ENCODE data around the gene YIF1B. TPM values are rescaled to one million over a fixed set of nuclear protein-coding genes. Genes with fewer than 3 reads are reported as not detected.

The YIF1B gene
- total and polyA plus RNA-seq, 2 experiments from 2014 or later, result 82.8 to 106 TPM

- TF ChIP-seq ZNF462 (CRISPR knock-in tag; IDR thresholded peaks at IDR 0.05) (no peak), CREB1 (CRISPR knock-in tag; IDR thresholded peaks at IDR 0.05; ENCODE audit: low read depth) (peak; percentile 54)
These were observed 51.9 kb downstream of the YIF1B start (continued) for GRCh38 chr19:38263689-38264485.

- DNase-seq (ENCODE audit: low spot score) (peak; percentile 72), ATAC-seq (no peak)
- no peaks in the 10 kb centered on the region for H3K27me3 ChIP-seq (ENCODE audit: insufficient read depth)
- peak overlapping the region; percentile 100 for H3K27ac ChIP-seq (ENCODE audit: low read depth)
- Mint-ChIP-seq H3K27me3 (ENCODE audit: insufficient read depth, low read depth, poor library complexity) (peaks cover 20% of the 10 kb centered on the region), H3K4me3 (peak overlapping the region; percentile 22; the same call in 1 of the 3 replicates), H3K4me1 (peaks cover 38% of the 10 kb centered on the region), H3K27ac (peak overlapping the region; percentile 71), H3K36me3 (ENCODE audit: low read depth) (no peaks in the 10 kb centered on the region; the same call in 2 of the 3 replicates), H3K9me3 (no peaks in the 10 kb centered on the region)
- H3K4me1 ChIP-seq (ENCODE audit: insufficient read depth), result peaks cover 41% of the 10 kb centered on the region
- H4K20me1 ChIP-seq (replicated peaks; ENCODE audit: insufficient read depth), result peaks cover 26% of the 10 kb centered on the region
- H3K4me3 ChIP-seq, result no peak overlapping the region
- H3K79me2 ChIP-seq (replicated peaks; ENCODE audit: insufficient read depth), result peaks cover 29% of the 10 kb centered on the region
- no peaks in the 10 kb centered on the region for H3K36me3 ChIP-seq (ENCODE audit: insufficient read depth)
- H3F3A ChIP-seq (replicated peaks; ENCODE audit: low read depth), result peaks cover 22% of the 10 kb centered on the region
- H2AFZ ChIP-seq, result no peak overlapping the region
- H3K4me2 ChIP-seq, result peak overlapping the region; percentile 93
- no peaks in the 10 kb centered on the region for H3K9me2 ChIP-seq (ENCODE audit: insufficient read depth)
- TF ChIP-seq CTCF (conservative IDR thresholded peaks at IDR 0.05; ENCODE audit: low read depth in 2 of 2) (no peak), EZH2 (IDR thresholded peaks at IDR 0.05; ENCODE audit: low read depth, unreplicated experiment) (no peak), REST (IDR thresholded peaks at IDR 0.05; ENCODE audit: unreplicated experiment) (no peak), ZNF114 (CRISPR knock-in tag; IDR thresholded peaks at IDR 0.05) (no peak)
These were observed 53.0 kb downstream of the YIF1B start for GRCh38 chr19:38262585-38263268.
